HG02884 (cell line): ENCODE measurements around the gene PEX16.
"Not testable (repeated sequence)": the region's sequence is repeated elsewhere in the genome, so short reads cannot be mapped to it uniquely, and the experiment has no call there.

ENCODE experiments used
- ATAC-seq: cut with Tn5 transposase; IDR thresholded peaks from one replicate; pipeline ENCODE4 v1.9.1; 2021; ENCODE audit warnings: mild to moderate bottlenecking, moderate library complexity; ENCODE audit not compliant: unreplicated experiment

The PEX16 gene

GRCh38 chr11:45900175-45900800, 17.4 kb downstream of the PEX16 start:
- not testable (repeated sequence) for ATAC-seq

GRCh38 chr11:45899448-45900174, 18.1 kb downstream of the PEX16 start:
- peak; percentile 51 for ATAC-seq

GRCh38 chr11:45899086-45899447, 18.6 kb downstream of the PEX16 start:
- no peak for ATAC-seq

DNA sequence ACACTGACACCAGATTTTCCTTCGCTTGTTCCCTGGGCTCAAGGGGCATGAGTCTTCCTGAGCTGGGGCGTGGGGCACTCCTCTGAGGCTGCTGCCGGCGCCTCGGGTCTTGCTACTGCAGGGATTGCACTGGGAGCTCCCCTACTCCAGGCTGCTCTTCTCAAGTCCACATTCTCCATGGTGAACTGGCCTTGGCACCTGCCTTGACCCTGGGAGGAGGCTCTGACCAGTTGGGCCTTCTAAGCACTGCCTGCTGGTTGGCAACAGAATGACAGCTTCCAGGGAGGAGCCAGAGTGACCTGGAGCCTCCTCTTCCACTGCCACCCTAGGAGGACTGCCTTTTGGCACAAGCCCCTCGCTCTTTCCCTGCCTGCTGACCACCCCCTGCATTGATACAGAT, 20.1 kb downstream of the PEX16 start:
- no peak for ATAC-seq

- ATAC-seq: no peak
These were observed 21.2 kb downstream of the PEX16 start for GRCh38 chr11:45896422-45896984.

- no peak for ATAC-seq
These were observed 22.0 kb downstream of the PEX16 start for GRCh38 chr11:45895553-45896259.

GRCh38 chr11:45894555-45895247, 23.0 kb downstream of the PEX16 start:
- ATAC-seq: no peak

DNA sequence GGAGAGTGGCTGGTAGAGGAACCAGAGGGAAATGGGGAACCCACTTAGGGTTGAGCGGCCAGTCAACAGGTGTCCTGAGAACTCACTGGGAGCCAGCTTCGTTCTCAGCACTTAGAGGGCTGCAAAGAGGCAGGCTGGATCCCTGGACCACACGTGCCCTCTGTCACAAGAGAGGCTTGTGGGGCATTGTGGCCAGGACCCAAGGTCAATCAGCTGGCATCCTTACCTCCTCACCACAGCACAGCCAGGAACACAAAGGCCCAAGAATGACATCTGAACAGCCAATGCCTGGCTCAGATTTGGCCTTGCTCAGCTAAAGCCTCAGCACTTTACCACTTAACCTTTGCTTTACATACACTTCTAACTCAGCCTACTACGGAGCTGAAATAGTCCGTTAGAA, 24.8 kb downstream of the PEX16 start:
- ATAC-seq: no peak

- ATAC-seq: no peak
These were observed 26.7 kb downstream of the PEX16 start for GRCh38 chr11:45890886-45891550.

DNA sequence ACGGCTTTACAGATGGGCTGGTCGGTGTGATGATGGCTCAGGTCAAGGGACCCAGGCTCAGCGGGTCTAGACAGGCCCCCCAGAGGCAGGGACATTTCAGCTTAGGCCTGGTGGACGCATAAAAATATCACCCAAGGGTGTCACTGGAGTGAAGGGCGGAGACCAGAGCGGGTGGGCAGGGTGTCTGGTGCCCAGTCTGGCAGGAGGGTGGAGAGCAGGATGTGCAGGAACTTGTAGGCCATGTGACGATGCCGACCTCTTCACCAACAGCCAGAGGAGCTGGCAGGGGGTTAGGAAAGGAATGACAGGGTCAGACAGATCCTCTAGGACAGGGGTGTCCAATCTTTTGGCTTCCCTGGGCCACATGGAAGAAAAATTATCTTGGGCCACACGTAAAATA, 27.7 kb downstream of the PEX16 start:
- ATAC-seq: no peak

- no peak for ATAC-seq
These were observed 28.1 kb downstream of the PEX16 start for GRCh38 chr11:45889555-45889954.

- no peak for ATAC-seq
These were observed 30.1 kb downstream of the PEX16 start for GRCh38 chr11:45887587-45887986.

- ATAC-seq: no peak
These were observed 30.7 kb downstream of the PEX16 start for GRCh38 chr11:45886816-45887520.

DNA sequence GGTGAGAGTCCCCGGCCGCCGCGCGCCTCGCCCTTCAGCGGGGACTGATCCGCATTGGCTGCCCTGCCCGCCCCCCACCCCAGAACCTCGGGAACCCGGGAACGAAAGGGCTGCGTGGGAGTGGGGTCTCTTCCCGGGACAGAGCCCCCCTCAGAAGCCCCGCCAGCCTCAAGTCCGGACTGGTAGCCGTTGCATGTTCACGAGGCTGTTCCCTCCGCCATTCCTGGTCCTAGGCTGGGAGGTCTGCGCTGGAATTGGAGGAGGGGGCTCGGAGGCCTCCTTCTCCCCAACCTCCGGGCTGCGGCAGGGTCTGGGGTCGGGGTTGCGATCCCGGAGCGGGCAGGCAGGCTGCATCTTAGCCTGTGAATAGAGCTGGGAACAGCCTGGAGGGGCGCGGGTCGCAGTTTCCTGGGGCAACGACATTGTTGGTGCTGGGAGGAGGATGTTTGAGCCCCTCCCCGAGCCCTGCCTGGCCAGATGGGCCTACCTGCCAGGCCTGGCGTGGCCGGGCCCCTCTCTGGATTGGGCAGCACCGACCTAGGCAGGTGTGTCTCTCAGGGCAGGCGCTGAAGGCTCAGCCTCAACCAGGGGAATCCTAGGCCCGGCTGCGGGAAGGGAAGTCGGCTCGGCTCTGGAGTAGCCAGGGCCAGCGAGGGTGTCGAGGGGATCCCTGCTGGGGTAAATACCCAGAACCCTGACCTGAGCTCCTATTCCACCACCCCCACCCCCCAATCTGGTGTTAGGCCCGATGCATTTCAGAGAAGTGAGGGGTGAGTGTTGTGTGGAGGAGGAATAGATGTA, 31.6 kb downstream of the PEX16 start:
- no peak for ATAC-seq

DNA sequence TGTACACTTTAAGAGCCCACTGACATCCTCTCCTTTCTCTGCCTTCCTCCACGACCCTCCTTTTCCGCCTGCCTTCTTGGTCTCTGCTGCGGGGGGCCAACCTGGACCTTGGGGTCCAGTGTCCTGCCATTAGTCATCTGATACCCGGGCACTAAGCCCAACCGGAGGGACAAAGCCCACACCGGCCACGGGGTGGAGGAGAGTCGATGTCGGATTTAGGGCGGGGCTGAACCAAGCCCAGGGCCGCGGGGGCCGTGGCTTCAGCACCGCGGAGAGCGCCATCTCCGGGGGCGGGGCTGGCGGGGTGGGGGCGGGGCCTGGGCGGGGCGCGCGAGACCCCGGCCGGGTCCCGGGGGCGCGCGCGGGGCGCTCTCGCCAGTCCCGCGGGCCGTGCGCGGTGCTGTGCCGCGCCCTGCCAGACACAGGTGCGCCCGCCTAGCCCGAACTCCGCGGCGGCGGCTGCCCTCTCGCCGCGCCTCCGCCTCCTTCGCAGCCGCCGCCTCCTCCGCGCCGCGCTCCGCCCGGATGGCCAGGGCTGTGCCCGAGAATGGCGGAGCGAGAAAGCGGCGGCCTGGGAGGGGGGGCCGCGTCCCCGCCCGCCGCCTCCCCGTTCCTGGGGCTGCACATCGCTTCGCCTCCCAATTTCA, 32.3 kb downstream of the PEX16 start, which contains the start of gene MAPK8IP1:
Gene MAPK8IP1, plus strand, starts transcription at position 378 of the 647 bp plus-strand sequence. Its CDS starts 170 bp downstream, at position 548.
- ATAC-seq: peak; percentile 62

- no peak for ATAC-seq
These were observed 33.0 kb downstream of the PEX16 start for GRCh38 chr11:45884596-45885185.

GRCh38 chr11:45881708-45882368, 35.8 kb downstream of the PEX16 start:
- ATAC-seq: no peak
